Neutrophil (primary cell): ENCODE results near the gene KRT85.
"Not testable (repeated sequence)": the region's sequence is repeated elsewhere in the genome, so short reads cannot be mapped to it uniquely, and the experiment has no call there.

Experiments
- H3K27ac ChIP-seq: fragments of 200-600 bp; sonication (generic); 2 replicates; pipeline ENCODE4 v1.5.1; 2016; ENCODE audit warnings: mild to moderate bottlenecking, moderate library complexity
- H3K27me3 ChIP-seq: fragments of 200-600 bp; sonication (generic); 2 replicates; pipeline ENCODE4 v1.6.0; 2016; ENCODE audit warnings: mild to moderate bottlenecking
- H3K36me3 ChIP-seq: fragments of 200-600 bp; sonication (generic); 2 replicates; pipeline ENCODE4 v1.5.1; 2017
- H3K4me1 ChIP-seq, 2 experiments: fragments of 200-600 bp in 1 of 2; sonication (generic) in 1 of 2; 1 replicate in 1 of 2; 2 replicates in 1 of 2; pipeline versions ENCODE4 v1.5.1 to v1.6.1; 2013 to 2016; ENCODE audit warnings: low read depth in 1 of 2, low read length in 1 of 2, mild to moderate bottlenecking in 1 of 2, moderate library complexity in 1 of 2; ENCODE audit not compliant: control insufficient read depth in 1 of 2, insufficient read depth in 1 of 2
- H3K4me3 ChIP-seq, 2 experiments: fragments of 200-600 bp in 1 of 2; sonication (generic) in 1 of 2; 1 replicate in 1 of 2; 2 replicates in 1 of 2; pipeline ENCODE4 v1.5.1; 2013 to 2016; ENCODE audit warnings: low read depth in 1 of 2, low read length in 1 of 2, mild to moderate bottlenecking in 1 of 2, moderate library complexity in 1 of 2
- H3K9me3 ChIP-seq: fragments of 200-600 bp; sonication (generic); 2 replicates; pipeline ENCODE4 v1.5.1; 2016
- TF ChIP-seq, protein P1 (sequence below): fragments of 200-600 bp; sonication (generic); IDR thresholded peaks from 2 replicates; pipeline ENCODE4 v1.5.1; 2016; ENCODE audit warnings: antibody characterized with exemption

The KRT85 gene

DNA sequence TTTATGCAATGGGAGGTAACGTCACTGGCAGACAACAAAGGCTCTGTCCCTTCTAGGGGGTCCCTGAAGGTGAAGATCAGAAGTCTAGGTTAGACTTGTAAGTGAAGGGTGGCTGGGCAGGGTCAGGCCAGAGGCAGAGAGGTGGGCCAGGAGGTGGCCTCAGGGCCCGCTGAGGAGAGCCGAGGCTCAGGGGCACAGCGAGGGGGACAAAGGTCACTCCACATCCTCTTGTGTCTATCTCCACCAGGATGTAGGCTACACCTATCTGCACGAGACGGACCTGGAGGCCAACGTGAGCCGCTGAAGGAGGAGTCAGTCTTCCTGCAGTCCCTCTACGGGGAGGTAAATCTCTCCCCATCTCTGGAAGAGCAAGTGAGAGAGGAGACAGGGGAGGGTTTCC, 20.3 kb downstream of the KRT85 start:
- TF ChIP-seq, protein P1, sequence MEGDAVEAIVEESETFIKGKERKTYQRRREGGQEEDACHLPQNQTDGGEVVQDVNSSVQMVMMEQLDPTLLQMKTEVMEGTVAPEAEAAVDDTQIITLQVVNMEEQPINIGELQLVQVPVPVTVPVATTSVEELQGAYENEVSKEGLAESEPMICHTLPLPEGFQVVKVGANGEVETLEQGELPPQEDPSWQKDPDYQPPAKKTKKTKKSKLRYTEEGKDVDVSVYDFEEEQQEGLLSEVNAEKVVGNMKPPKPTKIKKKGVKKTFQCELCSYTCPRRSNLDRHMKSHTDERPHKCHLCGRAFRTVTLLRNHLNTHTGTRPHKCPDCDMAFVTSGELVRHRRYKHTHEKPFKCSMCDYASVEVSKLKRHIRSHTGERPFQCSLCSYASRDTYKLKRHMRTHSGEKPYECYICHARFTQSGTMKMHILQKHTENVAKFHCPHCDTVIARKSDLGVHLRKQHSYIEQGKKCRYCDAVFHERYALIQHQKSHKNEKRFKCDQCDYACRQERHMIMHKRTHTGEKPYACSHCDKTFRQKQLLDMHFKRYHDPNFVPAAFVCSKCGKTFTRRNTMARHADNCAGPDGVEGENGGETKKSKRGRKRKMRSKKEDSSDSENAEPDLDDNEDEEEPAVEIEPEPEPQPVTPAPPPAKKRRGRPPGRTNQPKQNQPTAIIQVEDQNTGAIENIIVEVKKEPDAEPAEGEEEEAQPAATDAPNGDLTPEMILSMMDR, result no peak
- H3K27me3 ChIP-seq, result peaks cover 21% of the 10 kb centered on the region
- no peaks in the 10 kb centered on the region for H3K36me3 ChIP-seq
- no peak overlapping the region for H3K4me3 ChIP-seq
- no peak overlapping the region for H3K27ac ChIP-seq
- no peaks in the 10 kb centered on the region for H3K9me3 ChIP-seq
- H3K4me1 ChIP-seq, result no peaks in the 10 kb centered on the region

DNA sequence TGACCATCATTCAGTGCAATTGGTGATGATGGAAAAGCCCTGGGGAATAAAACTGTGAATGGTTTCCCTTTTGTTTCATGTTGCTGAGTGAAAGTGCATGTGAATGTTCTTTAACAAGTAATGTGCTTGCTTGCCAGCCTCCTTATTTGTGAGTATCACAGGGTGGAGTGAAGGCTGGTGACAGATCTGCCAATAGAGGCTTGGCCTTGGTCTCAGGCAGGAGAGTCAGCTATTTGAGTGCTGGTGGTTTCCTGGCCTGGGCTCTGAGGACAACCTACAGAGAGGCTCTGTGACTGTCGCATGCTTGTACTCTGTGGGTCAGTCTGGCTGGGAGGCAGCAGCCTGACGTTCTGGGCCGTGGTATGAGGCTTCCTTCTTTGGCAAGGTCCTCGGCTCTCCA, 20.7 kb downstream of the KRT85 start:
- Histone ChIP-seq H3K9me3 (no peaks in the 10 kb centered on the region), H3K4me3 (no peak overlapping the region), H3K27ac (no peak overlapping the region), H3K4me1 (no peaks in the 10 kb centered on the region), H3K36me3 (no peaks in the 10 kb centered on the region), H3K27me3 (peaks cover 21% of the 10 kb centered on the region)
- TF ChIP-seq, protein P1, result no peak

DNA sequence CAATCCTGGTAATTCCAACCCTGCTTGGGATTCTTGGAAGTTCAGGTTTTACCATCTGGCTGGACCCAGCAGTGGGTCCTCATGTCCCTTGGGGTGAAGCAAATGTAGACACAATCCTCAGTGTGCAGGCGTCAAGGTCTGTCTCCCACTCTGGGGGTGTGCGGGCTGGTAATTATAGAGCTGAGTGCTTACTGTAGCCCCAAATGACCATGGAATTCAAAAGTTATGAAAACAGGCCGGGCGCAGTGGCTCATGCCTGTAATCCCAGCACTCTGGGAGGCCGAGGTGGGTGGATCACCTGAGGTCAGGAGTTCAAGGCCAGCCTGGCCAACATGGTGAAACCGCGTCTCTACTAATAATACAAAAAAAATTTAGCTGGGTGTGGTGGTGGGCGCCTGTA, 22.2 kb downstream of the KRT85 start:
- not testable (repeated sequence) for H3K36me3 ChIP-seq, H3K27ac ChIP-seq, H3K9me3 ChIP-seq, H3K4me1 ChIP-seq, H3K4me3 ChIP-seq
- peaks cover 12% of the 10 kb centered on the region for H3K27me3 ChIP-seq

DNA sequence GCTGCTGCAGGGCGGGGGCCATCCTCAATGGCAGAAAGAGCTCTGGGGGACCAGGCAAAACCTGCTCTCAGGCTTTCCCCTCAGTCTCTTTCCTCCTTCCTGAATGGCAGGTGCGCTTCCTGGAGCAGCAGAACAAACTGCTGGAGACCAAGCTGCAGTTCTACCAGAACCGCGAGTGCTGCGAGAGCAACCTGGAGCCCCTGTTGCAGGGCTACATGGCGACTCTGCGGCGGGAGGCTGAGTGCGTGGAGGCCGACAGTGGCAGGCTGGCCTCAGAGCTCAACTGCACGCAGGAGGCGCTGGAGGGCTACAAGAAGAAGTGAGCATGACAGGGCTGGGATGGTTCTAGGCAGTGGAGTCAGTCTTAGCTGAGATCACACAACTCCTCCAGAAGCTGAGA, 23.2 kb downstream of the KRT85 start:
- TF ChIP-seq, protein P1, result no peak
- Histone ChIP-seq H3K27me3 (peaks cover 5% of the 10 kb centered on the region), H3K27ac (no peak overlapping the region), H3K36me3 (no peaks in the 10 kb centered on the region), H3K9me3 (no peaks in the 10 kb centered on the region), H3K4me3 (no peak overlapping the region), H3K4me1 (no peaks in the 10 kb centered on the region)

DNA sequence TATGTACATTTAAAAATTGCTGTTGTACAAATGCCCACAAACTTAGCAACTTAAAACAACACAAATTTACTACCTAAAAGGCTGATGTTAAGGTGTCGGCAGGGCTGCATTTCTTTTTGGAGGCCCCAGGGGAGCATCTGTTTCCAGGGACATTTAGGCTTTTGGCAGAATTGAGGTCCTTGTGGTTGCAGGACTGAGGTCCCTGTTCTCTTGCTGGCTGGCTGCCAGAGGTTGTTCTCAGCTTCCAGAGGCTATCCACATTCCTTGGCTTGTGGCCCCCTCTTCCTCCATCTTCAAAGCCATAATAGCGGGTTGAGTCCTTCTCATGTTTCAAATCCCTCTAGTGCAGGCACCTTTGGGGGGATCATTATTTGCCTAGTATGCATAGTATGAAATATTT, 23.7 kb downstream of the KRT85 start:
- peaks cover 5% of the 10 kb centered on the region for H3K27me3 ChIP-seq
- no peaks in the 10 kb centered on the region for H3K4me1 ChIP-seq
- TF ChIP-seq, protein P1, result no peak
- H3K27ac ChIP-seq, result no peak overlapping the region
- no peak overlapping the region for H3K4me3 ChIP-seq
- no peaks in the 10 kb centered on the region for H3K9me3 ChIP-seq
- no peaks in the 10 kb centered on the region for H3K36me3 ChIP-seq

DNA sequence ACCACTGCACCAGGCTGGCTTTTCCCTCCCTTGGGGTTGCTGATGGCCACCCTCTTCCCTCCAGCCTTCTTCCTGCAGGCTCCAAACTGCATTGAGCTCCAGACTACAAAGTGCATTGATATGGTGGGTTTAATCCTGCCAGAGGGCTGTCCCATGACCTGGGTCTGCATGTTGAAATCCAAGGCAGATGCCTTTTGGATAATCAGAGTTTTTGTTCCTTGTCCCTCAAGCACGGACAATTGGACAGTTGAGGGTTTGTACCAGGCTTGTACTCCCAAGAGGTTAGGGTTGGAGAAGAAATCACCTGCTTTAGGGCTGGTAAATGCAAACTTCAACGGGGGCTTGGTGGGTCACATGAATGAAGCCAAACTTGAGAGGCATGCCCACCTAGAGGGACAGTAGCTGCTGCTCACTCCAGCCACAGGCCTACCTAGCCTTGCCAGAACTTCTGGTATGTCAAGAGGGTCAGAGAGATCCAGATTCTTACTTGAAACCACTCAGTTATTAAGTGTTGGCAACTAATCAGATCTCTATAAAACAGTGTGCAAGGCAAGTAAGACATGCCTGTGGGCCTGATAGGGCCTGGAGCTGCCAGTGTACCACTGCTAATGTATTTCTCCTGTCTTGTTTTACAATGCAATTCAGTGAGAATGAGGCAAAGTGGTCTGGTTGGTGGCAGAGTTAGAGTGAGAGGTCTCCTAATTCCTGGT, 24.3 kb downstream of the KRT85 start:
- Histone ChIP-seq H3K9me3 (no peaks in the 10 kb centered on the region), H3K4me3 (no peak overlapping the region), H3K27ac (no peak overlapping the region), H3K4me1 (no peaks in the 10 kb centered on the region), H3K36me3 (no peaks in the 10 kb centered on the region), H3K27me3 (peaks cover 5% of the 10 kb centered on the region)
- TF ChIP-seq, protein P1, result no peak
